Hepatocyte (in vitro differentiated cells): ENCODE results near the gene TMEFF2. TPM values are rescaled to one million over a fixed set of nuclear protein-coding genes. Genes with fewer than 3 reads are reported as not detected.

ENCODE experiments used
- DNase-seq: peaks from one replicate; pipeline ENCODE4 v3.0.0-alpha.2; 2016; ENCODE audit warnings: low spot score
- H2AFZ ChIP-seq: fragments of 200-600 bp; sonication (generic); 2 replicates; pipeline ENCODE4 v1.6.0; 2016; ENCODE audit warnings: antibody characterized with exemption, mild to moderate bottlenecking
- H3K27ac ChIP-seq: fragments of 200-600 bp; sonication (generic); 2 replicates; pipeline ENCODE4 v1.5.1; 2016; ENCODE audit warnings: mild to moderate bottlenecking
- H3K27me3 ChIP-seq: fragments of 200-600 bp; sonication (generic); 2 replicates; pipeline ENCODE4 v1.6.1; 2016
- H3K36me3 ChIP-seq: fragments of 200-600 bp; sonication (generic); replicated peaks from 2 replicates; pipeline ENCODE4 v1.5.1; 2016; ENCODE audit warnings: low read depth; ENCODE audit not compliant: insufficient read depth
- H3K4me1 ChIP-seq: fragments of 200-600 bp; sonication (generic); 2 replicates; pipeline ENCODE4 v1.5.1; 2016; ENCODE audit warnings: mild to moderate bottlenecking, moderate library complexity; ENCODE audit not compliant: insufficient read depth
- H3K4me2 ChIP-seq: fragments of 200-600 bp; sonication (generic); 2 replicates; pipeline ENCODE4 v1.6.0; 2016
- H3K4me3 ChIP-seq: fragments of 200-600 bp; sonication (generic); 2 replicates; pipeline ENCODE4 v1.5.1; 2016; ENCODE audit warnings: mild to moderate bottlenecking
- H3K79me2 ChIP-seq: fragments of 200-600 bp; sonication (generic); 2 replicates; pipeline ENCODE4 v1.6.0; 2017; ENCODE audit warnings: mild to moderate bottlenecking
- H3K9me2 ChIP-seq: fragments of 200-600 bp; sonication (generic); replicated peaks from 2 replicates; pipeline ENCODE4 v1.6.0; 2017; ENCODE audit warnings: mild to moderate bottlenecking; ENCODE audit not compliant: insufficient read depth
- H3K9me3 ChIP-seq: fragments of 200-600 bp; sonication (generic); 2 replicates; pipeline ENCODE4 v1.5.1; 2016; ENCODE audit warnings: low read depth, mild to moderate bottlenecking
- H4K20me1 ChIP-seq: fragments of 200-600 bp; sonication (generic); 2 replicates; pipeline ENCODE4 v1.6.0; 2016; ENCODE audit warnings: mild to moderate bottlenecking; ENCODE audit not compliant: insufficient read depth, poor library complexity, severe bottlenecking
- CTCF ChIP-seq: fragments of 200-600 bp; sonication (generic); IDR thresholded peaks from 2 replicates; pipeline ENCODE4 v1.5.1; 2016; ENCODE audit warnings: antibody characterized with exemption, mild to moderate bottlenecking; ENCODE audit not compliant: poor library complexity
- EZH2 ChIP-seq: fragments of 200-600 bp; sonication (generic); IDR thresholded peaks from 2 replicates; pipeline ENCODE4 v1.6.1; 2016; ENCODE audit warnings: antibody characterized with exemption, mild to moderate bottlenecking, borderline replicate concordance
- EZH2phosphoT487 ChIP-seq: fragments of 200-600 bp; sonication (generic); IDR thresholded peaks from one replicate; pipeline ENCODE4 v1.6.1; 2018; ENCODE audit warnings: antibody characterized with exemption, mild to moderate bottlenecking, low read depth, moderate library complexity; ENCODE audit not compliant: unreplicated experiment, severe bottlenecking
- WGBS: methylation state at CpG from one replicate; pipeline ENCODE4 v1.1.6; 2016; ENCODE audit warnings: low lambda C conversion rate; ENCODE audit errors: missing lambda C conversion rate; 5-methylcytosine and 5-hydroxymethylcytosine counted together
- polyA plus RNA-seq: library from polyadenylated mRNA; unstranded; fragments of >200 nt; fragmentation: Nextera tagmentation; extraction: Ambion mirVana; gene quantifications from 2 replicates; pipeline ENCODE4 v1.2.1, GENCODE V29; 2016
- total RNA-seq: library from RNA; depleted of rRNA; stranded (reverse); fragments of >200 nt; gene quantifications from 2 replicates; pipeline ENCODE4 v1.2.3, GENCODE V29; 2014

TMEFF2 gene
- total and polyA plus RNA-seq, 2 experiments from 2014 or later = 0.43 to 1.8 TPM

DNA sequence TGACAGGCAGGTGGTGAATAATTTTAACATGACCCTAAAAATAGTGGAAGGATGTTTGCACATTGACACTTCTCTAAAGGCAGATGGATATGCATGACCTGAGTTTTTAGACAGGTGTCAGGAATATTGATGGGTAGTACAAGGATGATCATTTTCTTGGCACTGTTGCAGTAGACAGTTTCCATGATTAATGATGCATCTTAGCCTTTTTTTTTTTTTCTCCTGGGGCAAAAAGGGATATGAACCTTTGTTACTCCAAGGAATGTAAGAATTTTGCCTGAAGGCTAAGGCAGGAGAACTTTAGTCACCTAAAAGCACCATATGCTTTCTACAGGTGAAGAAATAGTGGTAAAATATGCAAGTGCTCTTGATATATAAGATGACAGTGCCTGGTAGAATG is 211.5 kb downstream of the TMEFF2 start:
- no peaks in the 10 kb centered on the region for H3K36me3 ChIP-seq
- H3K27ac ChIP-seq = no peak overlapping the region
- no peaks in the 10 kb centered on the region for H3K9me2 ChIP-seq
- no peak overlapping the region for H3K4me3 ChIP-seq
- no peaks in the 10 kb centered on the region for H3K9me3 ChIP-seq
- no peaks in the 10 kb centered on the region for H3K4me1 ChIP-seq
- no peak for DNase-seq
- no peaks in the 10 kb centered on the region for H3K79me2 ChIP-seq
- H3K4me2 ChIP-seq = no peak overlapping the region
- H4K20me1 ChIP-seq = no peaks in the 10 kb centered on the region
- H2AFZ ChIP-seq = no peak overlapping the region
- TF ChIP-seq EZH2 (no peak), EZH2phosphoT487 (no peak), CTCF (no peak)
- no peaks in the 10 kb centered on the region for H3K27me3 ChIP-seq

GRCh38 chr2:191981706-191982105 is 213.0 kb downstream of the TMEFF2 start:
- TF ChIP-seq EZH2 (no peak), EZH2phosphoT487 (no peak)

DNA sequence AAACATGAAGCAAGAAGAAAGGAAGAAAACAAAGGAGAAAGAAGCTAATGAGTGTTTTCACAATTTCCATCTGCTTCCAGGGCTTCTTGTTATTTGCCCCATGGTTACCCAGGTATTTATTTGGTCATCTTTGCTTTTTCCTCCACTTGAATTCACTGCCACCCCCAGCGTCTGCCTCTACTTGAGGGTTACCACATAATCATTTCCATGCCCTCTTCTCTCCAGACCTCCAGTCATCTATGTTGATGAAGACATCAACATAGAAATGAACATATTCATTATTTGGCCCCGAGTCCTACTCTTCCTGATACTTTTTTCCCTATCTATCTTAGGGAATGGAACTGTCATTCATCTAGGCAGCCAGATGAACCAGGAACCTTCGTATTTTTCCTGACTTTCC is 214.2 kb downstream of the TMEFF2 start:
- H3K79me2 ChIP-seq = no peaks in the 10 kb centered on the region
- H3K4me1 ChIP-seq = no peaks in the 10 kb centered on the region
- no peak overlapping the region for H3K4me3 ChIP-seq
- no peaks in the 10 kb centered on the region for H3K9me3 ChIP-seq
- no peak for DNase-seq
- no peak overlapping the region for H2AFZ ChIP-seq
- no peaks in the 10 kb centered on the region for H4K20me1 ChIP-seq
- no peak overlapping the region for H3K27ac ChIP-seq
- TF ChIP-seq EZH2phosphoT487 = no peak
- TF ChIP-seq CTCF = no peak
- TF ChIP-seq EZH2 = no peak
- no peak overlapping the region for H3K4me2 ChIP-seq
- H3K27me3 ChIP-seq = no peaks in the 10 kb centered on the region
- WGBS = 96% methylated on average over 3 of the region's 3 CpGs
- H3K36me3 ChIP-seq = no peaks in the 10 kb centered on the region
- no peaks in the 10 kb centered on the region for H3K9me2 ChIP-seq

More at GRCh38 chr2:191981706-191982105, 213.0 kb downstream of the TMEFF2 start:
- H3K9me3 ChIP-seq = no peaks in the 10 kb centered on the region
- no peaks in the 10 kb centered on the region for H4K20me1 ChIP-seq
- no peak for DNase-seq
- H3K9me2 ChIP-seq = no peaks in the 10 kb centered on the region
- 88% methylated on average over 5 of the region's 5 CpGs for WGBS
- H3K27me3 ChIP-seq = no peaks in the 10 kb centered on the region
- no peaks in the 10 kb centered on the region for H3K4me1 ChIP-seq
- no peak overlapping the region for H3K4me3 ChIP-seq
- H2AFZ ChIP-seq = no peak overlapping the region
- H3K4me2 ChIP-seq = no peak overlapping the region
- H3K79me2 ChIP-seq = no peaks in the 10 kb centered on the region
- no peaks in the 10 kb centered on the region for H3K36me3 ChIP-seq
- H3K27ac ChIP-seq = no peak overlapping the region

- no peak overlapping the region for H3K27ac ChIP-seq
- no peak overlapping the region for H3K4me3 ChIP-seq
- no peak overlapping the region for H2AFZ ChIP-seq
- H3K9me2 ChIP-seq = no peaks in the 10 kb centered on the region
- 44% methylated on average over 2 of the region's 2 CpGs for WGBS
- H3K27me3 ChIP-seq = no peaks in the 10 kb centered on the region
- no peaks in the 10 kb centered on the region for H3K36me3 ChIP-seq
- DNase-seq = no peak
- no peaks in the 10 kb centered on the region for H4K20me1 ChIP-seq
- H3K4me1 ChIP-seq = no peaks in the 10 kb centered on the region
- H3K79me2 ChIP-seq = no peaks in the 10 kb centered on the region
- no peak overlapping the region for H3K4me2 ChIP-seq
- H3K9me3 ChIP-seq = no peaks in the 10 kb centered on the region
- no peak for TF ChIP-seq CTCF
- TF ChIP-seq EZH2phosphoT487 = no peak
- no peak for TF ChIP-seq EZH2
Measured at GRCh38 chr2:191979221-191979730, 215.5 kb downstream of the TMEFF2 start.
